ENCODE results near the gene SGCD.

DNA sequence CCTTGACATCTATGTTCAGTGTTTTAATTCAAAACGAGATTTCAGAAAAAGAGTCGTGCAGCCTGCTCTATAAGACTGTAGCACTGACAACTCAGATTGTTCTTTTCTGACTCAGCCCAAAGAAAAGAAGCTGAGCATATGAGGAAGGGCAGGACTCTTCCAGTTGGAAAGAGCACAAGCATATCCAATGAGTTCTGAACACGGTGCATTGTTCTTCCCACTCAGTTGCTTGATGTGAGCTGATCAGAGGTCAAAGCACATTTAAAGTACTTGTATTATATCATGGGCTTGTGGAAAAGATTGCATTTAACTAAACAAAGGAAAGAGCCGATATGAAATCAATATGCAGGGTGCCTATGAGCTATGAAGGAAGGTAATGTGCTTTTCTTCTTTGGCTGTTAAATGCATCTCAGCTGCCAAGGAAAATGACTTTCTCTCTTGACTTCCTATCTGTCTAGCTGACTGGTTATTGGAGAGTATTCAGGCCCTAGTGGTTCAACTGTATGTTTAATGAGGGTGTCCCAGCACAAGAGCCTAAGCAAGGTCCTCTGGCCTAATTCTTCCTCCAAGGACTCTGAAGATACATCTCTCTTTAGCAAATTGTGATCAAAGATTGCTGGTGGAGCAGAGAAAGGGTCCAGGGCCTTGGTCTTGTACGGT, 296.5 kb downstream of the SGCD start:
- TF ChIP-seq, protein P1, sequence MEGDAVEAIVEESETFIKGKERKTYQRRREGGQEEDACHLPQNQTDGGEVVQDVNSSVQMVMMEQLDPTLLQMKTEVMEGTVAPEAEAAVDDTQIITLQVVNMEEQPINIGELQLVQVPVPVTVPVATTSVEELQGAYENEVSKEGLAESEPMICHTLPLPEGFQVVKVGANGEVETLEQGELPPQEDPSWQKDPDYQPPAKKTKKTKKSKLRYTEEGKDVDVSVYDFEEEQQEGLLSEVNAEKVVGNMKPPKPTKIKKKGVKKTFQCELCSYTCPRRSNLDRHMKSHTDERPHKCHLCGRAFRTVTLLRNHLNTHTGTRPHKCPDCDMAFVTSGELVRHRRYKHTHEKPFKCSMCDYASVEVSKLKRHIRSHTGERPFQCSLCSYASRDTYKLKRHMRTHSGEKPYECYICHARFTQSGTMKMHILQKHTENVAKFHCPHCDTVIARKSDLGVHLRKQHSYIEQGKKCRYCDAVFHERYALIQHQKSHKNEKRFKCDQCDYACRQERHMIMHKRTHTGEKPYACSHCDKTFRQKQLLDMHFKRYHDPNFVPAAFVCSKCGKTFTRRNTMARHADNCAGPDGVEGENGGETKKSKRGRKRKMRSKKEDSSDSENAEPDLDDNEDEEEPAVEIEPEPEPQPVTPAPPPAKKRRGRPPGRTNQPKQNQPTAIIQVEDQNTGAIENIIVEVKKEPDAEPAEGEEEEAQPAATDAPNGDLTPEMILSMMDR (IDR thresholded peaks at IDR 0.05), result no peak
- no peak for TF ChIP-seq EP300 (IDR thresholded peaks at IDR 0.05)

Data from stomach (tissue), 4 donors.